ENCODE results near the gene SPDYE4.

GRCh38 chr17:8742274-8742673 lies 16.1 kb downstream of the SPDYE4 start:
- TF ChIP-seq, protein P1, sequence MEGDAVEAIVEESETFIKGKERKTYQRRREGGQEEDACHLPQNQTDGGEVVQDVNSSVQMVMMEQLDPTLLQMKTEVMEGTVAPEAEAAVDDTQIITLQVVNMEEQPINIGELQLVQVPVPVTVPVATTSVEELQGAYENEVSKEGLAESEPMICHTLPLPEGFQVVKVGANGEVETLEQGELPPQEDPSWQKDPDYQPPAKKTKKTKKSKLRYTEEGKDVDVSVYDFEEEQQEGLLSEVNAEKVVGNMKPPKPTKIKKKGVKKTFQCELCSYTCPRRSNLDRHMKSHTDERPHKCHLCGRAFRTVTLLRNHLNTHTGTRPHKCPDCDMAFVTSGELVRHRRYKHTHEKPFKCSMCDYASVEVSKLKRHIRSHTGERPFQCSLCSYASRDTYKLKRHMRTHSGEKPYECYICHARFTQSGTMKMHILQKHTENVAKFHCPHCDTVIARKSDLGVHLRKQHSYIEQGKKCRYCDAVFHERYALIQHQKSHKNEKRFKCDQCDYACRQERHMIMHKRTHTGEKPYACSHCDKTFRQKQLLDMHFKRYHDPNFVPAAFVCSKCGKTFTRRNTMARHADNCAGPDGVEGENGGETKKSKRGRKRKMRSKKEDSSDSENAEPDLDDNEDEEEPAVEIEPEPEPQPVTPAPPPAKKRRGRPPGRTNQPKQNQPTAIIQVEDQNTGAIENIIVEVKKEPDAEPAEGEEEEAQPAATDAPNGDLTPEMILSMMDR (IDR thresholded peaks at IDR 0.05), result no peak
- TF ChIP-seq POLR2AphosphoS5 (IDR thresholded peaks at IDR 0.05; ENCODE audit: low read depth, low read length) (no peak), SIN3A (IDR thresholded peaks at IDR 0.05; ENCODE audit: borderline replicate concordance, insufficient read depth, low read depth, low read length) (no peak), TCF7L2 (IDR thresholded peaks at IDR 0.05; ENCODE audit: low read depth, low read length) (no peak)
- TF ChIP-seq, protein P2, sequence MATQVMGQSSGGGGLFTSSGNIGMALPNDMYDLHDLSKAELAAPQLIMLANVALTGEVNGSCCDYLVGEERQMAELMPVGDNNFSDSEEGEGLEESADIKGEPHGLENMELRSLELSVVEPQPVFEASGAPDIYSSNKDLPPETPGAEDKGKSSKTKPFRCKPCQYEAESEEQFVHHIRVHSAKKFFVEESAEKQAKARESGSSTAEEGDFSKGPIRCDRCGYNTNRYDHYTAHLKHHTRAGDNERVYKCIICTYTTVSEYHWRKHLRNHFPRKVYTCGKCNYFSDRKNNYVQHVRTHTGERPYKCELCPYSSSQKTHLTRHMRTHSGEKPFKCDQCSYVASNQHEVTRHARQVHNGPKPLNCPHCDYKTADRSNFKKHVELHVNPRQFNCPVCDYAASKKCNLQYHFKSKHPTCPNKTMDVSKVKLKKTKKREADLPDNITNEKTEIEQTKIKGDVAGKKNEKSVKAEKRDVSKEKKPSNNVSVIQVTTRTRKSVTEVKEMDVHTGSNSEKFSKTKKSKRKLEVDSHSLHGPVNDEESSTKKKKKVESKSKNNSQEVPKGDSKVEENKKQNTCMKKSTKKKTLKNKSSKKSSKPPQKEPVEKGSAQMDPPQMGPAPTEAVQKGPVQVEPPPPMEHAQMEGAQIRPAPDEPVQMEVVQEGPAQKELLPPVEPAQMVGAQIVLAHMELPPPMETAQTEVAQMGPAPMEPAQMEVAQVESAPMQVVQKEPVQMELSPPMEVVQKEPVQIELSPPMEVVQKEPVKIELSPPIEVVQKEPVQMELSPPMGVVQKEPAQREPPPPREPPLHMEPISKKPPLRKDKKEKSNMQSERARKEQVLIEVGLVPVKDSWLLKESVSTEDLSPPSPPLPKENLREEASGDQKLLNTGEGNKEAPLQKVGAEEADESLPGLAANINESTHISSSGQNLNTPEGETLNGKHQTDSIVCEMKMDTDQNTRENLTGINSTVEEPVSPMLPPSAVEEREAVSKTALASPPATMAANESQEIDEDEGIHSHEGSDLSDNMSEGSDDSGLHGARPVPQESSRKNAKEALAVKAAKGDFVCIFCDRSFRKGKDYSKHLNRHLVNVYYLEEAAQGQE (IDR thresholded peaks at IDR 0.05; ENCODE audit: insufficient read depth in 1 of 2, low read depth in 2 of 2, low read length in 1 of 2), result no peak
